GM19328 (cell line): Measurements from ENCODE around the gene CLIP1.
A peak's percentile ranks its signal among the peaks of the same experiment; 100 is the strongest.
"Not testable (repeated sequence)": the region's sequence is repeated elsewhere in the genome, so short reads cannot be mapped to it uniquely, and the experiment has no call there.

Experiments used
- ATAC-seq: cut with Tn5 transposase; IDR thresholded peaks from one replicate; pipeline ENCODE4 v1.9.1; 2021; ENCODE audit warnings: mild to moderate bottlenecking, moderate library complexity; ENCODE audit not compliant: unreplicated experiment

CLIP1 gene

GRCh38 chr12:122421821-122422729 is at the start of gene CLIP1:
CLIP1 (minus strand) TSS chr12:122422669; CDS start chr12:122380452, 42,217 bp downstream.
- peak; percentile 49 for ATAC-seq

GRCh38 chr12:122471324-122472226 is 49.1 kb upstream of the CLIP1 start:
- ATAC-seq, result no peak

- not testable (repeated sequence) for ATAC-seq
Observed at GRCh38 chr12:122470576-122470975, 48.1 kb upstream of the CLIP1 start.

GRCh38 chr12:122469856-122470255 is 47.4 kb upstream of the CLIP1 start:
- not testable (repeated sequence) for ATAC-seq

- ATAC-seq, result no peak
Observed at GRCh38 chr12:122467983-122468382, 45.5 kb upstream of the CLIP1 start.

GRCh38 chr12:122464317-122465042 is 42.0 kb upstream of the CLIP1 start:
- ATAC-seq, result not testable (repeated sequence)

- ATAC-seq, result no peak
Observed at GRCh38 chr12:122460641-122461040, 38.2 kb upstream of the CLIP1 start.

GRCh38 chr12:122460061-122460460 is 37.6 kb upstream of the CLIP1 start:
- ATAC-seq, result no peak

- ATAC-seq, result no peak
Observed at GRCh38 chr12:122459211-122459610, 36.7 kb upstream of the CLIP1 start.

- no peak for ATAC-seq
Observed at GRCh38 chr12:122458105-122459035, 35.9 kb upstream of the CLIP1 start.

GRCh38 chr12:122457627-122458026 is 35.2 kb upstream of the CLIP1 start:
- ATAC-seq, result no peak

GRCh38 chr12:122454739-122455138 is 32.3 kb upstream of the CLIP1 start:
- no peak for ATAC-seq

GRCh38 chr12:122454250-122454721 is 31.8 kb upstream of the CLIP1 start:
- no peak for ATAC-seq

GRCh38 chr12:122452701-122453285 is 30.3 kb upstream of the CLIP1 start:
- no peak for ATAC-seq

- no peak for ATAC-seq
Observed at GRCh38 chr12:122449317-122449716, 26.8 kb upstream of the CLIP1 start.

GRCh38 chr12:122447825-122448224 is 25.4 kb upstream of the CLIP1 start:
- ATAC-seq, result not testable (repeated sequence)

- ATAC-seq, result not testable (repeated sequence)
Observed at GRCh38 chr12:122446390-122446789, 23.9 kb upstream of the CLIP1 start.

- ATAC-seq, result not testable (repeated sequence)
Observed at GRCh38 chr12:122444071-122444470, 21.6 kb upstream of the CLIP1 start.

- ATAC-seq, result not testable (repeated sequence)
Observed at GRCh38 chr12:122438822-122439221, 16.4 kb upstream of the CLIP1 start.
